ENCODE measurements around the gene RBM19. TPM values are rescaled to one million over a fixed set of nuclear protein-coding genes. Genes with fewer than 3 reads are reported as not detected.

RBM19 gene
- total and polyA plus RNA-seq, 2 donors (not counting 3 experiments of a cell fraction or from before 2014, with no cell fraction given): 13.2 to 34.4 TPM

- CTCF ChIA-PET: no interaction called here
- DNase-seq (ENCODE audit: low read depth, low spot score) (no peak), FAIRE-seq (no peak)
- H3K27me3 ChIP-seq (ENCODE audit: control insufficient read depth in 2 of 2, insufficient read depth in 2 of 2, low read length in 2 of 2): no peaks in the 10 kb centered on the region
- H4K20me1 ChIP-seq (replicated peaks; ENCODE audit: control insufficient read depth, extremely low read depth, insufficient read depth, low read length): no peaks in the 10 kb centered on the region
- no peak overlapping the region for H2AFZ ChIP-seq (ENCODE audit: low read depth, low read length)
- no TSS peak for BruUV-seq (replicated peaks)
- H3K79me2 ChIP-seq (ENCODE audit: control insufficient read depth, insufficient read depth, low read length): no peaks in the 10 kb centered on the region
- dilution Hi-C loops (cut with MboI; ENCODE audit: extremely low pct_ligation_motif_present, low sequenced_read_pairs) (no loop called here), intact Hi-C loops (cut with micrococcal nuclease) (no loop called here)
- no peak overlapping the region for H3K27ac ChIP-seq (ENCODE audit: insufficient read depth, low read depth, low read length)
- peaks cover 0 to 3% of the 10 kb centered on the region in 2 experiments for H3K36me3 ChIP-seq (ENCODE audit: control insufficient read depth in 2 of 2, extremely low read depth in 1 of 2, insufficient read depth in 2 of 2, low read length in 2 of 2)
- no peaks in the 10 kb centered on the region for H3K9me1 ChIP-seq (replicated peaks; ENCODE audit: control insufficient read depth, extremely low read depth, insufficient read depth, low read length)
- TF ChIP-seq FOS (IDR thresholded peaks at IDR 0.05; ENCODE audit: borderline replicate concordance, insufficient read depth, low read length): no peak
- no peak for TF ChIP-seq GATA2 (IDR thresholded peaks at IDR 0.05; ENCODE audit: insufficient read depth, insufficient read length, low read depth, low read length)
- no peak for TF ChIP-seq MAX (IDR thresholded peaks at IDR 0.05; ENCODE audit: insufficient read depth, insufficient read length)
- no peak for TF ChIP-seq POLR2AphosphoS5 (IDR thresholded peaks at IDR 0.05; ENCODE audit: insufficient read depth, low read depth, low read length)
- TF ChIP-seq MYC (IDR thresholded peaks at IDR 0.05; ENCODE audit: low read depth, low read length): no peak
- TF ChIP-seq JUN (IDR thresholded peaks at IDR 0.05; ENCODE audit: borderline replicate concordance, insufficient read depth, insufficient read length, low read depth): no peak
- TF ChIP-seq CTCF (IDR thresholded peaks at IDR 0.05; ENCODE audit: extremely low read depth in 1 of 2, insufficient read depth in 1 of 2, low read depth in 1 of 2, low read length in 2 of 2): no peak
- no peak for TF ChIP-seq EZH2 (IDR thresholded peaks at IDR 0.05; ENCODE audit: borderline replicate concordance, low read depth, low read length, severe bottlenecking)
- no peak for TF ChIP-seq POLR2A (IDR thresholded peaks at IDR 0.05; ENCODE audit: low read depth, low read length)
- H3K9me3 ChIP-seq (replicated peaks; ENCODE audit: control insufficient read depth, insufficient read depth, low read length): no peaks in the 10 kb centered on the region
- POLR2A ChIA-PET: no interaction called here
- no peak overlapping the region for H3K4me2 ChIP-seq (ENCODE audit: insufficient read depth, low read length)
- no peak overlapping the region for H3K9ac ChIP-seq (replicated peaks; ENCODE audit: extremely low read depth, insufficient read depth, low read length)
- no peaks in the 10 kb centered on the region for H3K4me1 ChIP-seq (ENCODE audit: control insufficient read depth, extremely low read depth, insufficient read depth, low read length)
- H3K4me3 ChIP-seq (replicated peaks in 1 of 3; ENCODE audit: insufficient read depth in 1 of 3, low read depth in 1 of 3, low read length in 3 of 3): no peak overlapping the region
These were observed 149.3 kb downstream of the RBM19 start for GRCh38 chr12:113816866-113817265.

All from endothelial cell of umbilical vein (primary cell).